Left lung (tissue), 10 donors: ENCODE data around the gene ALMS1. TPM values are rescaled to one million over a fixed set of nuclear protein-coding genes. Genes with fewer than 3 reads are reported as not detected.
"Not testable (repeated sequence)": the region's sequence is repeated elsewhere in the genome, so short reads cannot be mapped to it uniquely, and the experiment has no call there.

Experiments
- ATAC-seq: fragments of 200-7000 bp; cut with Tn5 transposase; one replicate; pipeline ENCODE4 v1.9.1; 2020; ENCODE audit warnings: moderate library complexity
- DNase-seq, 4 donors: peaks; one replicate each; pipeline ENCODE4 v3.0.0-alpha.2; 2013 to 2020
- H3K27ac ChIP-seq, 2 donors: fragments of 200-600 bp; sonication (generic) in 1 of 2; one replicate each; pipeline versions ENCODE4 v1.5.0 to v1.8.0; 2020 to 2021
- H3K27me3 ChIP-seq, 2 donors: fragments of 200-600 bp; sonication (generic) in 1 of 2; one replicate each; pipeline versions ENCODE4 v1.5.0 to v1.8.0; 2020 to 2021
- H3K36me3 ChIP-seq, 2 donors: fragments of 200-600 bp; sonication (generic) in 1 of 2; one replicate each; pipeline versions ENCODE4 v1.5.0 to v1.8.0; 2020 to 2021
- H3K4me1 ChIP-seq, 2 donors: fragments of 200-600 bp; one replicate each; pipeline ENCODE4 v1.8.0; 2021
- H3K4me3 ChIP-seq, 2 donors: fragments of 200-600 bp; sonication (generic) in 1 of 2; one replicate each; pipeline versions ENCODE4 v1.5.0 to v1.8.0; 2020 to 2021; ENCODE audit warnings: mild to moderate bottlenecking in 1 of 2
- H3K9me3 ChIP-seq, 2 donors: fragments of 200-600 bp; sonication (generic) in 1 of 2; one replicate each; pipeline versions ENCODE4 v1.5.0 to v1.8.0; 2020 to 2021
- intact Hi-C, 2 donors: fragments of 100-400 bp; cut with DNase I; formaldehyde crosslinking; loops; one replicate each; pipeline versions ENCODE4 v1.11.2 to v1.14.2; 2022
- polyA plus RNA-seq, 6 donors: library from polyadenylated mRNA; unstranded; fragments of 120-200 nt; gene quantifications; one replicate each; pipeline ENCODE4 v1.2.1, GENCODE V29; 2013; ENCODE audit not compliant: insufficient read length in 6 of 6
- total RNA-seq, 2 donors: library from RNA; stranded (reverse); fragmentation: NEBNext Ultra II Directional; extraction: Animal tissue kit (Norgen Biotek cat#: 25700); gene quantifications; one replicate each; pipeline ENCODE4 v1.2.1, GENCODE V29; 2021
- TF ChIP-seq, protein P1 (sequence below), 2 donors: fragments of 200-600 bp; sonication (generic) in 1 of 2; IDR thresholded peaks; one replicate each; pipeline versions ENCODE4 v1.5.0 to v1.8.0; 2021; ENCODE audit warnings: antibody characterized with exemption in 2 of 2
- donor health status: DM: no; HTN: yes; CAD: no.
- donor health status: DM: no; HTN: no; CAD: no.

Gene ALMS1
- total and polyA plus RNA-seq, 8 donors, result 16.4 to 46.0 (median 39.7) TPM

DNA sequence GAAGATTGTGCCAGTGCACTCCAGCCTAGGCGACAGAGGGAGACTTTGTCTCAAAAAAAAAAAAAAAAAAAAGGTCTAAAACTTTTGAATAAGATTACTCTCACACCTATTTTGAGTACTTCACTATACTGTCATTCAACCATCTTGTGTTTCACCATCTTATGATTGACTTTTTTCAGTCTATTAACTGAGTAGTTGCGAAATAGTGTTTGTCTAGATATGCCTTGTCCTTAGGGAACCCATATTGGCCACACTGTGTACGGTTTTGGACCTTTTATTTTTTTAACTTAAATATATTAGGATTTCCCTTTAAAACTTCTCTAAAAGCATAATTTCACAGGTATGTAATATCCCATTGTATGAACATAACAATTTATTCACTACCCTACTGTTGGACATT lies 72.3 kb downstream of the ALMS1 start:
- TF ChIP-seq, protein P1, sequence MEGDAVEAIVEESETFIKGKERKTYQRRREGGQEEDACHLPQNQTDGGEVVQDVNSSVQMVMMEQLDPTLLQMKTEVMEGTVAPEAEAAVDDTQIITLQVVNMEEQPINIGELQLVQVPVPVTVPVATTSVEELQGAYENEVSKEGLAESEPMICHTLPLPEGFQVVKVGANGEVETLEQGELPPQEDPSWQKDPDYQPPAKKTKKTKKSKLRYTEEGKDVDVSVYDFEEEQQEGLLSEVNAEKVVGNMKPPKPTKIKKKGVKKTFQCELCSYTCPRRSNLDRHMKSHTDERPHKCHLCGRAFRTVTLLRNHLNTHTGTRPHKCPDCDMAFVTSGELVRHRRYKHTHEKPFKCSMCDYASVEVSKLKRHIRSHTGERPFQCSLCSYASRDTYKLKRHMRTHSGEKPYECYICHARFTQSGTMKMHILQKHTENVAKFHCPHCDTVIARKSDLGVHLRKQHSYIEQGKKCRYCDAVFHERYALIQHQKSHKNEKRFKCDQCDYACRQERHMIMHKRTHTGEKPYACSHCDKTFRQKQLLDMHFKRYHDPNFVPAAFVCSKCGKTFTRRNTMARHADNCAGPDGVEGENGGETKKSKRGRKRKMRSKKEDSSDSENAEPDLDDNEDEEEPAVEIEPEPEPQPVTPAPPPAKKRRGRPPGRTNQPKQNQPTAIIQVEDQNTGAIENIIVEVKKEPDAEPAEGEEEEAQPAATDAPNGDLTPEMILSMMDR (IDR thresholded peaks at IDR 0.05), result no peak
- Histone ChIP-seq H3K9me3 (peaks cover 0 to 4% of the 10 kb centered on the region in 2 donors), H3K4me1 (no peaks in the 10 kb centered on the region), H3K4me3 (no peak overlapping the region), H3K36me3 (peaks cover 0 to 25% of the 10 kb centered on the region in 2 donors), H3K27me3 (no peaks in the 10 kb centered on the region), H3K27ac (no peak overlapping the region)
- no peak for DNase-seq
- intact Hi-C loops, result no loop called here
- no peak for ATAC-seq

DNA sequence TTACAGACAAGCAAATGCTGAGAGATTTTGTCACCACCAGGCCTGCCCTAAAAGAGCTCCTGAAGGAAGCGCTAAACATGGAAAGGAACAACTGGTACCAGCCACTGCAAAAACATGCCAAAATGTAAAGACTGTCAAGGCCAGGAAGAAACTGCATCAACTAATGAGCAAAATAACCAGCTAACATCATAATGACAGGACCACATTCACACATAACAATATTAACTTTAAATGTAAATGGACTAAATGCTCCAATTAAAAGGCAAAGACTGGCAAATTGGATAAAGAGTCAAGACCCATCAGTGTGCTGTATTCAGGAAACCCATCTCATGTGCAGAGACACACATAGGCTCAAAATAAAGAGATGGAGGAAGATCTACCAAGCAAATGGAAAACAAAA lies 76.8 kb downstream of the ALMS1 start:
- intact Hi-C loops, result not testable (repeated sequence)
- peaks cover 0 to 19% of the 10 kb centered on the region in 2 donors for H3K36me3 ChIP-seq

DNA sequence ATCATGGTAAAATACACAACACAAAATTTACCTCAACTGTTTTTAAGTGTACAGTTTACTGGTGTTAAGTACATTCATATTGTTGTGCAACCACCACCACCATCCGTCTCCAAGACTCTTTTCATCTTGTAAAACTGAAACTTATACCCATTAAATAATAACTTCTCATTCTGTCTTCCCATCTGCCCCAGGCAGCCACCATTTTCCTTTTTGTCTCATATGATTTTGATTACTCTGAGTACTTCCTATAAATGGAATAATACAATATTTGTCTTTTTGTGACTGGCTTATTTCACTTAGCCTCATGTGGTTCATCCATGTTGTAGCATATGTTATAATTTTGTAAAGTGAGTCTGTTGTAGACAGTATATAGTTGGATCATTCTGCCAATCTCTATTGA lies 82.7 kb downstream of the ALMS1 start:
- no peak overlapping the region for H3K4me3 ChIP-seq
- H3K9me3 ChIP-seq, result peaks cover 0 to 2% of the 10 kb centered on the region in 2 donors
- no peaks in the 10 kb centered on the region for H3K27me3 ChIP-seq
- H3K36me3 ChIP-seq, result no peaks in the 10 kb centered on the region
- ATAC-seq (no peak), DNase-seq (no peak)
- TF ChIP-seq, protein P1 (IDR thresholded peaks at IDR 0.05), result no peak
- no peak overlapping the region for H3K27ac ChIP-seq
- H3K4me1 ChIP-seq, result no peaks in the 10 kb centered on the region
- intact Hi-C loops, result no loop called here

More for the DNA sequence above, 76.8 kb downstream of the ALMS1 start:
- not testable (repeated sequence) for H3K4me1 ChIP-seq, ATAC-seq, H3K9me3 ChIP-seq, H3K4me3 ChIP-seq, DNase-seq, H3K27me3 ChIP-seq, H3K27ac ChIP-seq

DNA sequence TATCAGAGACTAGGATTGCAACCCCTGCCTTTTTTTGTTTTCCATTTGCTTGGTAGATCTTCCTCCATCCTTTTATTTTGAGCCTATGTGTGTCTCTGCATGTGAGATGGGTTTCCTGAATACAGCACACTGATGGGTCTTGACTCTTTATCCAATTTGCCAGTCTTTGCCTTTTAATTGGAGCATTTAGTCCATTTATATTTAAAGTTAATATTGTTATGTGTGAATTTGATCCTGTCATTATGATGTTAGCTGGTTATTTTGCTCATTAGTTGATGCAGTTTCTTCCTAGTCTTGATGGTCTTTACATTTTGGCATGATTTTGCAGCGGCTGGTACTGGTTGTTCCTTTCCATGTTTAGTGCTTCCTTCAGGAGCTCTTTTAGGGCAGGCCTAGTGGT lies 98.2 kb downstream of the ALMS1 start:
- intact Hi-C loops, DNase-seq: not testable (repeated sequence)
- H3K36me3 ChIP-seq, result peaks cover 0 to 18% of the 10 kb centered on the region in 2 donors

DNA sequence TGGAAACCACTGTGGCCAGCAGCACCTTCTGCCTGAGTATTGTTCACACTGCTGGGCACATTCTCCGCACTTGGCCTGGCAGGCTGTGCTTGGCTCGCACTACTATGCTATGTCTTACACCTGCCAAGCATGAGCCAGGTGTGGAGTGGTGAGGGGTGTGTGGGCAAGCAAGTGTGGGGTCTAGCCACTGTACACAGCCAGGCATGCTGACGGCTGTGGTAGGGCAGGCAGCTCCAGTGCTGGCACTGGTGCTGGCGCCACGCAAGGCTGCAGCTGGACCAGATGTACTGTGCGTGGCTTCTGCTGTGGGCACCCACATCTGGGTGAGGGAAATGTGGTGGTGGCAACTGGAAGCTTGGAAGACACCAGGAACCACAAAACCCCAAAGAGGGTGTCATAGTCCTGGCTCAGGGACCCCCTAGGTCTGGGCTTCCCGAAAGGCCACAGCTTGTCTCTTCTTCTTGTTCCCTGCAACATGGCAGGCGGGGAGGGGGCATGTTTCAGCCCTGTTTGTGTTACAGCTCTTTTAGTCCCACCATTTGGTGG lies 101.5 kb downstream of the ALMS1 start:
- Histone ChIP-seq H3K4me3 (no peak overlapping the region), H3K27me3 (no peaks in the 10 kb centered on the region), H3K4me1 (no peaks in the 10 kb centered on the region), H3K36me3 (peaks cover 0 to 41% of the 10 kb centered on the region in 2 donors), H3K9me3 (no peaks in the 10 kb centered on the region), H3K27ac (no peak overlapping the region)
- TF ChIP-seq, protein P1 (IDR thresholded peaks at IDR 0.05), result no peak
- intact Hi-C loops, result no loop called here
- ATAC-seq (no peak), DNase-seq (no peak)

More for the DNA sequence above, 98.2 kb downstream of the ALMS1 start:
- not testable (repeated sequence) for H3K9me3 ChIP-seq, H3K4me3 ChIP-seq, H3K27me3 ChIP-seq, H3K27ac ChIP-seq, H3K4me1 ChIP-seq, ATAC-seq

DNA sequence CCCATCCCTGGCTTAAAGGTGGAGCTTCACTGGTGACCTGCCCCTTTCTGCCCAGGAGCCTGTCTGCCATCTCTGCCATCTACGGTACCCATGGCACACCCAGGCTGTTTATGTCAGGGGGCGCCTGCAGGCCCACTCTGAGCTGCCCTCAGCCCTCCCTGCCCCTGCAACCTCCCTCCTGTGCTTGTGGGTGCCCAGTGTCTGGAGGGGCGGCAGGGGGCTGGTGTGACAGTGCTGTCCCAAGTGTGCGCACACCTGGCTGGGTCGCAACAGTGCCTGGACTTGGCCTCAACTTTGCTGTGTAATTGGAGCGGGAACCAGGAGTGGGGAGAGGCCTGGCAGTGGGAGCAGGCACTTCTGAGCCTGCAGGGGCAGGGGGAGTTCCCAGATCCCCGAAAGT lies 102.4 kb downstream of the ALMS1 start:
- Histone ChIP-seq H3K27me3 (no peaks in the 10 kb centered on the region), H3K4me1 (no peaks in the 10 kb centered on the region), H3K36me3 (peaks cover 0 to 42% of the 10 kb centered on the region in 2 donors), H3K9me3 (no peaks in the 10 kb centered on the region), H3K4me3 (no peak overlapping the region), H3K27ac (no peak overlapping the region)
- TF ChIP-seq, protein P1 (IDR thresholded peaks at IDR 0.05), result no peak
- DNase-seq, result peak in 1 of 4 donors; percentile 60
- intact Hi-C loops, result no loop called here
- no peak for ATAC-seq
